ENCODE results near the gene AJAP1.

AJAP1 gene

DNA sequence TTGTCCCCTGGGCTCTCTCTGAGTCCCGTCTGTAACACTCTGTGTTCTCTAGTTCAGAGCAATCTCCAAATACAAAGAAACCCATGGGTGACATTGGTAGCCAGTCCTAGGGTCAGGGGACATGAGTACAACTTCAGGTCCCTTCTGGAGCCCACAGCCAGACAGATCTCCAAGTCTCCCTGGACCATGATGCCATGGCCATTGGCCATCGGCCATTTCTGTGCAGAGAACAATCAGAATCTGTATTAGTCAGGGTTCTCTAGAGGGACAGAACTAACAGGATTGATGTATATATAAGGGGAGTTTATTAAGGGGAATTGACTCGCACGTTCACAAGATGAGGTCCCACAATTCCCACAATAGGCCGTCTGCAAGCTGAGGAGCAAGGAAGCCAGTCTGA is 106.9 kb downstream of the AJAP1 start:
- TF ChIP-seq, protein P1, sequence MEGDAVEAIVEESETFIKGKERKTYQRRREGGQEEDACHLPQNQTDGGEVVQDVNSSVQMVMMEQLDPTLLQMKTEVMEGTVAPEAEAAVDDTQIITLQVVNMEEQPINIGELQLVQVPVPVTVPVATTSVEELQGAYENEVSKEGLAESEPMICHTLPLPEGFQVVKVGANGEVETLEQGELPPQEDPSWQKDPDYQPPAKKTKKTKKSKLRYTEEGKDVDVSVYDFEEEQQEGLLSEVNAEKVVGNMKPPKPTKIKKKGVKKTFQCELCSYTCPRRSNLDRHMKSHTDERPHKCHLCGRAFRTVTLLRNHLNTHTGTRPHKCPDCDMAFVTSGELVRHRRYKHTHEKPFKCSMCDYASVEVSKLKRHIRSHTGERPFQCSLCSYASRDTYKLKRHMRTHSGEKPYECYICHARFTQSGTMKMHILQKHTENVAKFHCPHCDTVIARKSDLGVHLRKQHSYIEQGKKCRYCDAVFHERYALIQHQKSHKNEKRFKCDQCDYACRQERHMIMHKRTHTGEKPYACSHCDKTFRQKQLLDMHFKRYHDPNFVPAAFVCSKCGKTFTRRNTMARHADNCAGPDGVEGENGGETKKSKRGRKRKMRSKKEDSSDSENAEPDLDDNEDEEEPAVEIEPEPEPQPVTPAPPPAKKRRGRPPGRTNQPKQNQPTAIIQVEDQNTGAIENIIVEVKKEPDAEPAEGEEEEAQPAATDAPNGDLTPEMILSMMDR (IDR thresholded peaks at IDR 0.05; ENCODE audit: low read depth, low read length) = no peak
- H3K4me3 ChIP-seq (ENCODE audit: low read depth, low read length) = no peak overlapping the region

DNA sequence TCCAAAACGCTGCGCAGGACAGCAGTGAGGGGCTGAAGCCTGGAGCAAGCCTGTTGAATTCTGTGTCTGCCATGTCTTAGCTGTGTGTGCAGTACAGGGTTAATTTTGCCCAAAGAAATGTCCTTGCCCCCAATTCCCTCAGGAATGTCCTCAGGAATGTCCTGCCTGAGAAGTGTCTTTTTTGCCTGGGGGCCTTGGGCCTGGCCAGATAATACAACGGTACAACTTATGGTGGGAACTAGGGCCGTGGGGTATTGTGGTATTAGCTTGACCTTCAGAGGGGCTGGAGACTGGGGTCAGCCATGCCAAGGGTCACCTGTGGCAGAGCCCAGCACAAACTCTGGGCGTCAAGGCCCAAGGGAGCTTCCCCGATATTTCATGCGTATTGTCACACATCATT is 107.7 kb downstream of the AJAP1 start:
- TF ChIP-seq, protein P1 (IDR thresholded peaks at IDR 0.05; ENCODE audit: low read depth, low read length) = no peak
- H3K4me3 ChIP-seq (ENCODE audit: low read depth, low read length) = no peak overlapping the region

DNA sequence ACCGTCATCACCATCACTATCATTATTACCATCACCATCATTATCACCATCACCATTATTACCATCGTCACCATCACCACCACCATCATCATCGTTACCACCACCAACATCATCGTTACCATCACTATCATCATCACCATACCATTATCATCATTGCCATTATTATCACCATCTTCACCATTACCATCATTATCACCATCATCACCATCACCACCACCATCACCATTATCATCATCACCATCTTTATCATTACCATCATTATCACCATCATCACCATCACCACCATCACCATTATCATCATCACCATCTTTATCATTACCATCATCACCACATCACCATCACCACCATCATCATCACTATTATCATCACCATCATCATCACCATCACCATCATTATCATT is 112.9 kb downstream of the AJAP1 start:
- H3K4me3 ChIP-seq (ENCODE audit: low read depth, low read length) = no peak overlapping the region
- TF ChIP-seq, protein P1 (IDR thresholded peaks at IDR 0.05; ENCODE audit: low read depth, low read length) = no peak

DNA sequence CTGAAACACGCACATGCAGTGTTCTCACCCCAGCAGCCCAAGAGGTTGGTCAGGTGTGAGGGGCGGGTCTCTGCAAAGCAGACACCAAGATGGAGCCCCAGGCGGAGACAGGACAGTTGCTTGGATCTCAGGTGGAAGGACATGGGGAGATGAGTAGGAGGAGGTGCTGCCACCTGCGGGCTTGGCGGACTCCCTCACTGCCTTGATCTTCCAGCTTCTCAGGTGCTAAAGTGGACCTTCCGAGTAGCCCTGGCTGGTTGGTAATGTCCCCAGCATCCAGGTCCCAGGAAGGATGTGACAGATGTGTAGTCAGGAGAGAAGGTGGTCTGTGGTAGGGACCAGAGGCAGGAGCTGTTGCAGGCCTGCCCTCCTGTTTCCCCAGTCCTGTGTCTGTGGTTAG is 114.1 kb downstream of the AJAP1 start:
- TF ChIP-seq, protein P1 (IDR thresholded peaks at IDR 0.05; ENCODE audit: low read depth, low read length) = no peak
- no peak overlapping the region for H3K4me3 ChIP-seq (ENCODE audit: low read depth, low read length)

DNA sequence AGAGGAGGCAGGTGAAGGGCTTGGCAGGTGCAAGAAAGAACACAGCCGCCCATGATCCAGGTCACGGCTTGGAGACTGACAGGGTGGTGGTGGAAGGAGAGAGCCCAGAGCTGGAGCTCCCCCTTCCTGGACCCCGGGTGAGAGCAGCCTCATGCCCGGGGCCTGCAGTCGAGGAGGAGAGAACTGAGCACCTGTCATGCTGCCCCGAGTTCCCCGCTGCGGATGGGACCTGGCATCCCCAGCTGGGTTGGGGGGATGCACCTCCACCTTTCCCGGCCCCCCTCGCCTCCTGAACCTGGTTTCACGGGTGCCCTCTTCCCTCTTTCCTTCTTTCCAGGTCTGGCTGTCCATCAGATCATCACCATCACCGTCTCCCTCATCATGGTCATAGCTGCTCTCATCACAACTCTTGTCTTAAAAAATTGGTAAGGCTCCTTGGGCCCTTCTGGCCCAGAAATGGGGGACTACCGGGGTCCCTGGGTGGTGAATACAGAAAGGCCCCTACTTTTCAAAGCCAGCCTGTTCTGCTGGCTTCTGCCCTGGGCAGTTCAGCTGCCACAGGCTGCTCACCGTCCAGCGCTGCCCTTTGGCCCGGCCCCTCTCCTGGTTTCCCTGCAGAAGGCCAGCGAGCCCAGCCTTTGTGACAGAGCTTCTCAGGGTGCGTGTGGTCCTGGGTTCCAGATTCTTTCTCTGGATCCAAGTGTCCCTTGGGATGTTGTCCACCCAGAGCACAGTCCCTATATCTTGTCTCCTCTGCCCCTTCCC is 115.3 kb downstream of the AJAP1 start:
- TF ChIP-seq, protein P1 (IDR thresholded peaks at IDR 0.05; ENCODE audit: low read depth, low read length) = no peak
- no peak overlapping the region for H3K4me3 ChIP-seq (ENCODE audit: low read depth, low read length)

DNA sequence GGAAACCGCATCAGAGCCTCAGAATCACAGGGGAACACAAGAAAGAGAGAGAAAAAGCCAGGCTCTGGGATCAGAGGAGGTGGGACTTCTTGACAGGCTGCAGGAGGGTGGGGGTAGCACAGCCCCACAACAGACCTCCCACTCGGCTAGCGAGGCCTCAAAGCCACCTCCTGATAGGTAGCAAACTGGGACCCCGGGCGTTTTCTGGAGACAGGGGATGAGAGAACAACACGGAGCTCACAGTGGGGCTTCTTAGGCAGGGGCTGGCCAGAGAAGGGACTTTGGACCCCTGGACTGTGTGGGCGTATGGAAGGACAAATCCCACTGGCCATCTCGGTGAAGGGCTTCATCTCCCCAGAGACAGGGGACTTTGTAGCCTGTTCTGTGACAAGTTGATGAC is 116.3 kb downstream of the AJAP1 start:
- TF ChIP-seq, protein P1 (IDR thresholded peaks at IDR 0.05; ENCODE audit: low read depth, low read length) = no peak
- H3K4me3 ChIP-seq (ENCODE audit: low read depth, low read length) = no peak overlapping the region

DNA sequence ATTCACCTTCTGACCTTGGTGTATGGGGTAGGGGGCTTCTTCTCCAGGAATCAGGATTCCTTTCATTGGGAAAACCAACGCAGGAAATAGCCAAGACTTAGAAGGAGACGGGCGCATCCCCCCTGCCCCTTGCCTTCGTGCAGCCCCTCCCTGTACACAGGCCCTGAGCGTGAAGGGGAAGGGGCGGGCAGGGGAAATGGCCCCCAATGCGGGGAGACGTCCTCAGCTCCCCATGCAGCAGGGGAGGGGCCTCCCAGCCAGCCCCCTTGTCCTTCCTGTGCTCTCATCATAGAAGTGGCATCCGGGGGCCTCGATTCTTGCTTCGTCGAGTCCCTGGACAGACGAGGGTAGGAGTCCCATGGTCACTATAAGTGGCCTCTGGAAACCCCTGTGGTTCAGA is 116.9 kb downstream of the AJAP1 start:
- TF ChIP-seq, protein P1 (IDR thresholded peaks at IDR 0.05; ENCODE audit: low read depth, low read length) = no peak
- no peak overlapping the region for H3K4me3 ChIP-seq (ENCODE audit: low read depth, low read length)
